22Rv1 (cell line): ENCODE results near the gene NXNL2.

Experiments
- CTCF ChIP-seq: fragments of 450-650 bp; IDR thresholded peaks from 2 replicates; pipeline ENCODE4 v1.5.1; 2017; ENCODE audit warnings: mild to moderate bottlenecking
- ZFX ChIP-seq: fragments of 450-650 bp; IDR thresholded peaks from 2 replicates; pipeline ENCODE4 v1.6.1; 2017; ENCODE audit warnings: antibody characterized with exemption, borderline replicate concordance

GRCh38 chr9:88522360-88522759 is 12.6 kb upstream of the NXNL2 start:
- TF ChIP-seq CTCF, result no peak
- TF ChIP-seq ZFX, result no peak
